HG02759 (cell line): Measurements from ENCODE around the gene FARS2.

ENCODE experiments used
- ATAC-seq: cut with Tn5 transposase; IDR thresholded peaks from one replicate; pipeline ENCODE4 v1.9.1; 2021; ENCODE audit warnings: mild to moderate bottlenecking, moderate library complexity; ENCODE audit not compliant: unreplicated experiment

The FARS2 gene

DNA sequence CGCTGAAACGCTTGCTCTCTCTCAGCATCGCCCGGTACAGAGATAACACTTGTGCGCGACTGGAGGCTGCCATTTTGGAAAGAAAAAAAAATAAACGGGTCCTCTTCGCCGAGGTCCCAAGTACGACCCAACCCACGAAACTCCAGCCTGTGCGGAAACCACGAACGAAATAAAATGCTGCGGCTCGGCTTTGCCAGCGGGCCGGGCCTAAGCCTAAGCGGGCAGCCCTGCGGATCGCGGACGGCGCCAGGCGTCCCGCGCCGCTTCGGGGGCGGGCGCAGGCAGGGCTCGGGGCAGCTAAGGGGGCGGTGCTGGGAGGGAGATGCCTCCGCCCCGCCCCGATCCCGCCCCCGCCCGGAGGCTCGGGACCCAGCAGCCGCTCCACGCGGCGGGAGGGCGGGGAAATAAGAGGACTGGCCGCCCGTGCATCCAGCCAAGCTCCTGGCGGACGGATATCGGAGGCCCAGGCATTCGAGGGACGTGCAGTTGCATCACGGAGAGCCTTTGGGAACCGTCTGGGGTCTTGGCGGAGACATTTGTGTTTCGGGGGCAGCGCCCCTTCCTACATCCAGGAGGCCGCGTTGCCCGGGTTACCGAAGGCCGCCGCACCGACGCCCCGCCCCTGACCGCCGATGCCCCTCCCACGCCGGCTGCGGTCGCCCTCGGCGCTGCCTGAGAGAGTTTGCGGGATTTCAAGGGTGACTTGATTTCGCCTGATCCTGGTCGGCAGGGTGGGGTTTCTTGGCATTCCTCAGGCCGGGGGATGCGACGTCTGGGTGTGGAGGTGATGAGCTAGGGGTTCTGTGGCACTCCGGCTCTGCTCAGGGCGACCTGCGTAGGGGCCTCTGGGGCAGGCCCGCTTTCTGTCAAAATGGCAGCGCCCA is at the start of gene FARS2, which contains the start of gene LYRM4:
Gene FARS2, plus strand, starts transcription at position 853 of the 884 bp plus-strand sequence.
Gene LYRM4, minus strand, starts transcription at position 290 of the 884 bp plus-strand sequence. Its CDS starts 217 bp downstream, at position 73.
- ATAC-seq: peak; percentile 80

DNA sequence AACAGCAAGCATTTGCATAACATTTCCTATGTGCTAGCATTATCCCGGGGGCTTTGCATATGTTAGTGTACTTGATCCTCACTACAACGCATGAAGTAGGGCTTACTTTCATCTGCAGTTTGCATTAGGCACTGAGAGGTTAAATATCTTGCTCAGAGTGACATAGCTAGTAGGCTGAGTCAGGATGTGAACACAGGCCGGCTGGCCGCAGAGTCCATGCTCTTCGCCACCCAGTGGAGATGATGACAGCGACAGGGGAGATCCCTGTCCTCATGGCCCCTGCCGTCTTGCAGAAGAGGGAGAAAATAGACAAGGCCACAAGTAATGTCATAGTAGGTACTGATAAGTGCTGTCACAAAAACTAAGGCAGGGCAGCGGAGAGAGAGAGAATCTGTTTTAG is 47.5 kb upstream of the FARS2 start:
- no peak for ATAC-seq

DNA sequence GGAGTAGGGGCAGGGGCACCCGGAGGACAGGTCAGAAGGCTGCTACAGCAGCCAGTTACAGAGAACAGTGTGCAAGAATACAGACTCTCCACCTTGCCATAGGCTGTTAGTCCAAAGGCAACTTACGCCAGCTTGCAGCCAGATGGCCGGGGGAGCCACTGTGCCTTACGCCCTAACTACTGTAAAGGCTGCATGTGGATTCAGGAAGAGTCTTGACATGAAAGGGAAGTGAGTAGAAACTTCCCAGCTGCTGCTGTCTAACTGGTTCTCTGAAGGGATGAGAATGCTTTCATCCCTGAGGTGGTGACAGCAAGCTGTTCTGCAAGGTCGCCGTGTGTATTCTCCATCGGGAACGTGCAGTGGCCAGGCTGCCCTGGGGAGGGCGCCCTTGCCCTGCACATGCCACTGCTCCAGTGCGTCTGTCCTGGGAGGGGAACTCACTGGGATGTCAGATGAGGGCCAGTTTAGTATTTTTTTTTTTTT is 46.7 kb upstream of the FARS2 start:
- ATAC-seq: no peak

DNA sequence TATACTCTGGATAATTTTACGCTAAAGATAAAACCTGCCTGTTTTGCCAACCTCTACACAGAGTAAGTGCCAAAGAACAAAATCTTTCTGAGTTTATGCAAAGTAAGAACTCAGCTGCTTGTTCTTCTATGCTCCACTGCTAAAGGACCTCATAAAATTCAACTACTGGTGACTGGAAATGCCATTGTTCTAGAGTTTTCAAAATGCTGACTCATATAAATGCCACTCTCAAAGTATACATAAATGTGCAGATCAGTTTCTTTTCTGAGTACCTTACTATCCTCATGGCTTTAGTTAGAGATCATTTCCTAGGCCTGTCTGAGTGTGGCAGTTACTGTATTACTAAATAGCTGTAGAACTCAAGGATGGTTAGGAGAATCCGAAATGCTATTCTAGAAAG is 46.2 kb upstream of the FARS2 start:
- ATAC-seq: no peak

DNA sequence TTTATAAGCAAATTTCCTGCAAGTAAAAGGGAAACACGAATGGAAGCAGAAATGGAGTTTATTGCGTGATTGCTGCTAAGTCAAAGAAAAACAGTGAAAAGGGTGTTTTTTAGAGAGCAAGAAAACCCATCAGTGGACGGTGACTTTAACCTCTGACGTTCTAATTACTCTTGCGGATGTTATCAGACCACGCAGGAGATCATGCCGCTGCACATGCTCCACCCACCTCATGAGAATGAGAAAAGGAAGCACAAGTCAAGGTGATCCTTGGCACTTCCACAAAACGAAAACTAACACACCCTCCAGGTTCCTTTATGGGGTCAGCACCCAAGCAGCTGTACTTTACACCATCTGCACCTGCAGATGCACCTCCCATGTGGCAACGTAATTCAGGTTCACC is 45.5 kb upstream of the FARS2 start:
- no peak for ATAC-seq

DNA sequence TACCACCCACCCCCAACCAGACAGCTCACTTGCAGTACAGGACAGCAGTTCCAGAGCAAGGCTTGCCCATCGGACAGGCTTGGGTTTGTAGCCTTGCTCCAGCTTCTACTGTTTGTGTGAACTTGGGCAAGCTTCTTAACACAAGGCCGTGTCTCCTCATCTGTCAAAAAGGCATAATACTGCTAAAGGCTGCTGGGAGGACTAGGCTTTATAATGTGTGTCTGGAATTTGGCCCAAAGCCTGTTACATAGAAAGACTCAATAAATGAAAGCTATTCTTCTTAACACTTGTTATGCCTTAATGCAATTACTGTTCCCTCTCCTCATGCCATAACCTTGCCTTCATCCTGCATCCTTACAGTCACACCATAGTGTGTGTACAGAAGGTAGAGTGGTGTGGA is 44.0 kb upstream of the FARS2 start:
- ATAC-seq: no peak

DNA sequence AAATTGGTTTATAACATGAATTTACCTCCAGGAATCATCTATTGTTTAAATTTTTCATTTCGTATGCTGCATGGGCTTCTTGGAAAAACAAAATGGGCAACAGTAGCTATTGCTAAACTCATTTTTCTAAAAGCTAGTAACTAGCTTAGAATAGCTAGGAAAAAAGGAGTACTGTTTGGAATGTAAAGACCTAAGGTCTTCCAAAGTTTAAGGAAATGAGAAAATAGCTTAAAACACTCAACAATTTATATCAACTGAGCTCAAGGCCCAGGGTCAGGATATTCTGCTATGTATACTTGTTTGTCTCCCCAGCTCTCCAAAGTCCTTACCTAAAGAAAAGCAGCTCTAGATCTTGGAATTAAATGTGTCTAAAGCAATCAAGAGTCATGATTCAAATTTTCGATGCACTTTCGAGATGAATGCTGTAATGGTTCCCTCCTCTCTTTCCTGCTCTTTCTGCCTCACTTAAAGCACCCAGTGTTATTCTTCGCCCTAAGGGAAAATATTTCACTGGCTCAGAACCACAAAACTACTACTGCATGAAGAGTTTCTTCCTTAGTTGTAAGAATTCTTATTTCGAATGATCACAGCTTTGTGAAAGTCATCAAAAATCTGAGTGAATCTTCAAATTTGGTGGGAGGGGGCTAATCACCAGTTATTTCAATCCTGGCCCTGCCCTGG is 42.2 kb upstream of the FARS2 start:
- ATAC-seq: no peak

DNA sequence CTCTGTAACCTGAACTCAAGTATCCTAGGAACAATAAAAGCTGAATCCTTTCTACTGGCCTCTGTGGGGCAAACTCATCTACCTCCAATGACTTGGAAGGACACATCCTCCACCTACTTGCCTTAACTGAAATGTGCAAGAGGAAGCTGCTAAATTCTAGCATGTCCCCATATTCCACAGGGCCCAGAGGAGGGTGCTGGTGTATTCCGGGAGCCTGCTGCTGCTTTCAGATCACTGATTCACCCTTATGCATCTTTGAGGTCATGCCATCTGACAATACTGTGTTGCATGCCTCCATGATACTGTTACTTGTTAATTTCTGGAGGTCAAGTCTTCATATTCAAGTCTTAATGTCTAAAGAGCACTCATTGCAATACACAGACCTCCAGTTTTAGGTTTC is 40.9 kb upstream of the FARS2 start:
- ATAC-seq: no peak

DNA sequence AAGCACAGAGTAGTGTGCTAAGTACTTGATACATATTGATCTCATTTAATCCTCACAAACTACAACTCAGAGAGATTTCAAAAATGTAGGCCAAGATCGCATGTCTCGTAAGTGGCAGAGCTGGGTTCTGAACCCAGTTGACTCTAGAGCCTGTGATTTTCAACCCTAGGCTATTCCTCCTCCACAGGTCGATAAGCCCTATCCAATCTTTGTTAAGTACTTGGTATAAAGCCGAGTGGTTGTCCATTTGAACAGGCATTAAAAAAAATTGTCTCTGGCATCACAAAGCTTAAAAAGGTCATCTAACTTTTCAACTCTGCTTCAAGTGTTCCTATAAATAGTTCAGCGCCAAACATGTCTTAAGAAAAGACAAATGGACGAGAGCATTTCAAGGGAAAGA is 38.0 kb upstream of the FARS2 start:
- ATAC-seq: no peak

DNA sequence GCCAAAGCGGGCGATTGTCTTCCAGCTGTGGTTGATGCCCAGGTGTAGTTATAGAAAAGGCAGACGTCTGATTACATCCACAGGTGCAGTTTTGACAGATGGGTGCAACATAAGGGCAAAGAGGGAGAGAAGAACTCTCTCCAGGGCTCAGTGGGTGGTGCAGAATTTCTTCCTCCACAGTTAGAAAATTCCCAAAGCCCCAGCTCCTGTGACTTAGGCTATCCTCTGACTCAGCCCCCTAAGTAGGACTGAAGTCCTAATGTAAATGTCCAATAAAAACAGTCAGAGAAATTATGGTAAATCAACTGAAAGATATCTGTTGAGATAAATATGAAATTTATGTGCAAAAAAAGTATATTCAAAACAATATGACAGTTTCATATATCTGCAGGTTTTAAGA is 32.0 kb upstream of the FARS2 start:
- ATAC-seq: no peak

DNA sequence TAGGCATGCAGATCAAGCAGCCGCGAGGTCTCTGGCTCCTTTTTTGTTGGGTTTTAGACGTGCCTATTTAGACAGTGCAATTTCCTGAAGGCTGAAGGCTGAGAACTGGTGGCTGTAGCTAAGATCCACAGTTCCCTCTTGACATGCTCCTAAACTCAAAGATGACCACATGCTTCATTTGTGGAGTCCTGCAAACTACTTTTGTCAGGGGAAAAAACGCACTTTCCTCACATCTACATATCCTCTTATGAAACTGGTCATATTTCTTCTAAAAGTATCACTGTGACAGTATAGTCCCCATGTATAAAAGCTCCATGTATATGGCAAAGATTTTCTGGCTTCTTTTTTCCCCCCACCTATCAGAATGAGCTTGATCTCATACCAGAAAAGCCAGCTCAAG is 31.2 kb upstream of the FARS2 start:
- no peak for ATAC-seq

DNA sequence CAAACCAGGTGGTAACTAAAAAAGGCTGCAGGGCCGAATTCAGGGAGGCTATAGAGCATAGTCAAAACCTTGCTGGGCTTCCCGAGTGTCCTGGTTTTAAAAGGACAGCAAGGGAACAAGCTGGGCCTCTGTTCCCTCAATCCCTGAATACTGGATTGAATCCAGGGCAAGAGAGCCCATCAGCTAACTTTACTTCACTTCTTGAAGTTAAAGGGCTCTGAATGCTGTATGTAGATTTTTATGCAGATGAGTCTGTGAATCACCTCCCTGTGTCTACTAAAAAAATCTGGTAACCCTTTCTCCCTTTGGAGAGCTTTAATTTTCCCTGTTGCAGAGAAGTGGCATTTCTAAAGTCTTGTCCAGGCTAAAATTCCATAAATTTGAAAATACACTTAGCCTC is 30.0 kb upstream of the FARS2 start:
- no peak for ATAC-seq

DNA sequence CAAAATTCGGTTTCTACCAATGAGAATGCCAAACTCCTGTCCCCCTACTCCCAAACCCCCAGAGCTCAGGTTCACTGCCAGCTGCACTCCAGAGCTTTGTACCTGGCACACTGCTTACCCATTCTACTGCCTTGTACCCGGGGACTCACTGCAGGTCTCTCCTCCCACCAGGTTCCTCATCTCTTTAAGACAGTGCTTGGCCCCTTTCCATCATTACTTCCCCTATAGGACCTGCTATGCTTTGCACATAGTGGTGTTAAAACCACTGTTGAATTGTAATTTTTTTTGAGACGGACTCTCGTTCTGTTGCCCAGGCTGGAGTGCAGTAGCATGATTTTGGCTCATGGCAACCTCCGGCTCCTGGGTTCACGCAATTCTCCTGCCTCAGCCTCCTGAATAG is 26.4 kb upstream of the FARS2 start:
- no peak for ATAC-seq

DNA sequence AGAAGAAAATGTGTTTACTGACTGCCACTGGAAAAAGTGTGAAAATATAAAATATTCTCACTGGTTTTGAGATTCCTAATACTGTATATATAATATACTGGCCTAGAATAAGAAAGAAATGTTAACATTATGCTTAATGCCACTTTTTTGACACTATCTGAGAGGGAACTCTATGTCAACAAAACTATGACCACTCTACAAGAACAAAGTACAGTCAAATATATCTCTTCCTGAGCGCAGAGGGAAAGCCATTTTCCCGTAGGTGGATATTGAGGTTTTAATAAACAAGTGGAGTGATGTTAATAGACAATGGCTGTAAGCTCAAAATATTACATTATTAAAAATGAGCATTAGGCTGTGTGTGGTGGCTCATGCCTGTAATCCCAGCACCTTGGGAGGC is 25.5 kb upstream of the FARS2 start:
- ATAC-seq: no peak

DNA sequence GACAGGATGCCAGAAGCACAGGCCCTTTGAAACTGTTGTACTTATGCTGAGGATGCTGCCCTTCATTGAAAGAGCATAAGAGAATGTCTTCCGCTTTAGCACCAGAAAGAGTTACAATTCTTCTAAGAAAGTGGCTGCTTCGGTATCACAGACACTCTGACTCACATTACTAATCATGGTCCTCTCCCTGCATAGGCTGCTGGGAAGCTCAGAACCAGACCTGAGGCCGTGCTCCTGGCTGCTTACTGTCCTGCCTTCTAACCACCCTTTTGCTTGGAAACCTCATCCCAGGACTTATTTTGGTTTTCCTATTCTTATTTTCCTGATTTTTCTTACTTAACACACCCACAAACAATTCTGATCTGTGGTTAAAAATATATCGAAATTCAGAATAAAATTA is 23.5 kb upstream of the FARS2 start:
- no peak for ATAC-seq

DNA sequence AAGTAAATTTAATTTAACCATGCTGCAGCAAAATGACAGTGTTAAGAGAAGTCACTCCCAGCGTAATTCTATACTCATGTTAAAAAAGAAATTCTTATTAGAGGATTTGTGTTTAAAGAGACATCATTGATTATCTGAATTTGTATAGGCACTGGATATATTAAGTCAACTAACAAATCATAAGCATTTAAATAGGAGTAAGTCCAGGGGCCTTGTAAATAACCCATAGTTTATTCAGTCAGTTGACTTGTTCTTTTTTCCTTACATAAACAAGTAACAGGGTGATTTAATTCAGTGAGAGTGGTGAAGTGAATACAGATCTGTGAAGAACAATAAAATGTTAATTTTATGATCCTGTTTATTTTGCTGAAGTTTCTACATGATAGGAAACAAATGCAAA is 23.0 kb upstream of the FARS2 start:
- no peak for ATAC-seq

DNA sequence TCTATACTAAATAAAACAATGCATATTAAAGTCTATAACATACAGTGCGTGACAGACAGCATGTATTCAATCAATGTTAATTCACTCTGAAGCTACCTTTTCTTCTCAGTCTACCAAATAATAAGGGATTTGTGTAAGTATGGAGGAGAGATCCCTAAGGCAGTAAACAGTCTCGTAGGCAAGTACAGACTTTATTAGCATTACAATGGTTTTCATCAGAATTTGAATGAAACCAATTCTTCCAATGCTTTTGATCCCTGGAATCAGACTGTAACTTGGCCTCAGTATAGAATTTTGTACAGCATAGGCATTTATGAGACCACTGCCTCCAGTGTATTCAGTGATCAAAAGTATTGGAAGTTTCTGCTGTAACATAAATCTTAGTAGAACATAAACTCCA is 20.1 kb upstream of the FARS2 start:
- no peak for ATAC-seq

DNA sequence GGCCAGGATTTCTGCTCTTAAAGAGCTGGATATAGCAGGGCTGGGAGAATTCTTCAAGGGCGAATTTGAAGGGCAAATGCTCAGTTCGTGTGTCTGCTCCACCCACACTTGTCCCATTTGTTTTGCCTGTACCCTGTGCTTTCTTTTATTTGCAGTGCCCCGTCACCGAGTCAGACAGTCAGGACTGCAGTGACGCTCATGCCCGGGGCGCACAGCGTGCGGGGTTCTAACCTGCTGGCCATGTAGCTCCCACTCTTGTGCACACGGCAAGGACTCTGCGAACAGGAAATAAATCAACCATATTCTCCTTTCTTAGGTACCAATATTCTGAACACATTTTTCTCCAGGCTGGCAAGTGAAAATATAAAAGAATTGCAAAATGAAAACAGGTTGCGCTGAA is 18.2 kb upstream of the FARS2 start:
- no peak for ATAC-seq

DNA sequence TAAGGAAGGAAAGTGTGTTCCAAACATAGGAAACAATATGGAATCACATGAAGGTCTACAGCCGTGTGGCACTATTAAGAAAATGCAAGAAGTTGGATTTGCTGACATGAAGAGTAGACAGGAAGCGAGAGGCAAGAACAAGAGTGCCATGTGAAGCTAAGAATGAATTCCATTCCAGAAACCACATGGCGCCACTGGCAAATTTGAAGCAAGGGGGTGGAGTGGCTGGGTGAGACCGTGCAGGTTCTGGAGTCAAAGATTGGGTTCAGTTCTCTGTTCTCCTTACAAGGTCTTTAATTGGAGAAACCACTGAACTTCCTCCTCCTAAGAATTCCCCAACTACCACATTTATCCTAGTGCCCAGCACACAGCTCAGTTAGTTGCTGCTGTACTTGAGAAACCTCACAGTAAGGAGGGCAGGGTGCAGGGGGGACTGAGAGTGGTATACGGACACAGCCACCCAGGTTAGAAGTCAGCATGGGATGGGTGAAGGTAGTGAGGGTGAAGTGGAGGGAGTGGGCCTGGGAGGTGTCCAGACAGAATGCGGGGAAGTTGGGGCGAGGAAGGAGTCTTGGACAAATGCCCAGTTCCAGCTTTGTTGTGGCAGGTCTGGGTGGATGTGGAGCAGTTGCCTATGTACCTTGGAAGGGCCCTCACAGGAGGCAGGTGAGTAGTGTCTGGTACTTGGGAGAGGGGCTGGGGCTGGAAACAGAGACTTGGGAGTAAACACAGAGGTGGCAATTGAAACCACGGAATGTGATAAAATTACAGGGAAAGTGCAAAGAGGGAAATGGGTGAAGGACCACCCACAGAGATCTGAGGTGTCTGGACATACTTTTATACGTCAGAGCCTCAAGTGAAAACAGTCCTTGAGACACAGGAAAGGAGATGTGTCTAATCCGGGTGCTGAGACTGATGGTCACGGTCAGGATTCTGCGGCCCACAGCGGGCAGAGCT is 14.9 kb upstream of the FARS2 start:
- no peak for ATAC-seq

DNA sequence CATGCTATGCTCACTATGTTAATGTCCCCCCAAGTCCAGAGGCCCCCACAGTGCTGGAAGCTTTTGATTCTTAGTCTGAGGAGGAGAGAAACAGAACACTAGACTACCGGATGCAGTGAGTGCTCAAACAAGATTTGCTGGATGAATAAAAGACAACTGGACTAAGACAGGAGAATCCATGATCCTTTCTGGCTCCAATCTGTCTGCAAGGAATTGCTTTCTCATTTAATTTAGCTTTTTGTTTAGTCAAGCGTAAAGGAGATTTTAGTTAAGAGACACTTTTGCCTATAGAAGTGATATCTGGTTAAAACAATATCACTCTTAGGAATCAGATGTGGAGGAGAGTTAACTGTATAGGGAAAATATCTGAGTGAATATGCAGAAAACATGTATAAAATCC is 14.1 kb upstream of the FARS2 start:
- ATAC-seq: no peak
